ENCODE measurements around the gene GBE1.
"Not testable (repeated sequence)": the region's sequence is repeated elsewhere in the genome, so short reads cannot be mapped to it uniquely, and the experiment has no call there.

Gene GBE1

DNA sequence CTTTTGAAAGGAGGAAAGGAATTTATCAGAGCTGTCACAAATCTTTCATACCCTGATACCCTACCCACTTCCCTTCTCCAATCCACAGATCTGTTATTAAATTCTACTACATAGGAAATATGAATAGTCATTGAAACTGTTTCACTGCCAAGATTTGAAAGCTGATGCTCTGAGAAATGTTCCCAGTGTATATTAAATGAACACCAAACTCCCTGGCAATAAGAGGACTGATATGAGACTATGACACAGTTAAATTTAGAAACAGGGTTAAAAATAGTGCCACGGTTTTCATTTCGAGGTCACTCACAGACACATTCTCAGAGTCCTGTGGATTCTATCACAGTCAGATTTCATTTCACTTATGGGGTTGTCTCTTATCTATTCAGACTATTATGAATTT lies 27.2 kb upstream of the GBE1 start:
- TF ChIP-seq, protein P1, sequence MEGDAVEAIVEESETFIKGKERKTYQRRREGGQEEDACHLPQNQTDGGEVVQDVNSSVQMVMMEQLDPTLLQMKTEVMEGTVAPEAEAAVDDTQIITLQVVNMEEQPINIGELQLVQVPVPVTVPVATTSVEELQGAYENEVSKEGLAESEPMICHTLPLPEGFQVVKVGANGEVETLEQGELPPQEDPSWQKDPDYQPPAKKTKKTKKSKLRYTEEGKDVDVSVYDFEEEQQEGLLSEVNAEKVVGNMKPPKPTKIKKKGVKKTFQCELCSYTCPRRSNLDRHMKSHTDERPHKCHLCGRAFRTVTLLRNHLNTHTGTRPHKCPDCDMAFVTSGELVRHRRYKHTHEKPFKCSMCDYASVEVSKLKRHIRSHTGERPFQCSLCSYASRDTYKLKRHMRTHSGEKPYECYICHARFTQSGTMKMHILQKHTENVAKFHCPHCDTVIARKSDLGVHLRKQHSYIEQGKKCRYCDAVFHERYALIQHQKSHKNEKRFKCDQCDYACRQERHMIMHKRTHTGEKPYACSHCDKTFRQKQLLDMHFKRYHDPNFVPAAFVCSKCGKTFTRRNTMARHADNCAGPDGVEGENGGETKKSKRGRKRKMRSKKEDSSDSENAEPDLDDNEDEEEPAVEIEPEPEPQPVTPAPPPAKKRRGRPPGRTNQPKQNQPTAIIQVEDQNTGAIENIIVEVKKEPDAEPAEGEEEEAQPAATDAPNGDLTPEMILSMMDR (IDR thresholded peaks at IDR 0.05; ENCODE audit: low read length, missing control alignments) = no peak
- DNase-seq (ENCODE audit: low read depth) = no peak
- no peak overlapping the region for H3K4me3 ChIP-seq (replicated peaks; ENCODE audit: low read depth, low read length)

DNA sequence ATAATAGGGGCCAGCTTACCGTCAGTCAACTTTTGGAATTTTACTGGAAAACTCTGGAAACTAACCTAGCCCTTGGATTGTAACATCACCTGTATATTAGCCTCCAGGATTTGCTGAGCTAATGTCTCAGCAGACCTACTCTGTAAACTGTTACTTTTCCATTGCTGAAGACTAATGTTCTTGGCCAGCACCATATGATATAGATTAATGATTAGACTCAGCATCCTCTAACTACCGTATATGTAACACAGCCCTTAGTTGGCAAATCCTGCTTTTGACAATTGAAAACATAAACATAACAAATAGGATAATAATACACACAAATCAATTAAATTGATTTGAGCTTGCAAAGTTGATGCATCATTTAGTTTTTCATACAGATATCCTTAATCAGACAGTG lies 26.6 kb upstream of the GBE1 start:
- H3K4me3 ChIP-seq (replicated peaks; ENCODE audit: low read depth, low read length) = no peak overlapping the region
- DNase-seq (ENCODE audit: low read depth) = no peak
- TF ChIP-seq, protein P1 (IDR thresholded peaks at IDR 0.05; ENCODE audit: low read length, missing control alignments) = no peak

DNA sequence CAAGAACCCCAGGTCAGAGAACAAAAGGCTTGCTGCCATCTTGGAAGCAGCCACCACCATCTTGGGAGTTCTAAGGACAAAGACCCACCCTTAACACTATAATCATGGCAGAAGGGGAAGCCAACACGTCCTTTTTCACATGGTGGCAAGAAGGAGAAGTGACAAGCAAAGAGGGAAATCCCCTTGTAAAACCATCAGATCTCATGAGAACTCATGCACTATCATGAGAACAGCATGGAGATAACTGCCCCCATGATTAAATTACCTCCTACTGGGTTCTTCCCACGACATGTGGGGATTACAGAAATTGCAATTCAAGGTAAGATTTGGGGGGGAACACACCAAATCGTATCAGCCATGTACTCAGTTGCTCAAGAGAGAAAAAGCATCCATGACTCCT lies 21.1 kb upstream of the GBE1 start:
- no peak for DNase-seq (ENCODE audit: low read depth)
- no peak overlapping the region for H3K4me3 ChIP-seq (replicated peaks; ENCODE audit: low read depth, low read length)
- TF ChIP-seq, protein P1 (IDR thresholded peaks at IDR 0.05; ENCODE audit: low read length, missing control alignments) = no peak

DNA sequence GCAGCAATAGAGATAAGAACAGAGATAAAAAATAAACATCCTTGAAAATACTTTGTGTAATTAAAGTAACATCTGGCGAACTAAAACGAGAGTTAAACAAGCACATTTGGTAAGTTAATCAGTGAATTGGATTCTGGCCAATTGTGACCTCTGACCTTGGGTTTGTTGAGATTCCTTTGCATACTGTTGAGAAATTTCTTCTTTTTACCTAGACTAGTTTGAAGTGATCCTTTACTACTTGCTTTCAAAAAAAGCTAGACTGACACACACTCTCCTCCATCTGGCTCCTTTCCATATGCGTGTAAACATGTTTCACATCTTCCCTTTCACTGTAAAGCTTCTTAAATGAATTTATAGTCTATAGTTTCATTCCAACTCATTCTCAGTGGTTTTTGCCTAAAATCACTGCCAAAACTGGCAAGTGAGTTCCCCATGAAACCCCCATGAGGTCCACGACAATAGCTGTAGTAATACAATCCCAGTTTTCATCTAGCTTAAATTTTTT lies 17.3 kb upstream of the GBE1 start:
- TF ChIP-seq, protein P1 (IDR thresholded peaks at IDR 0.05; ENCODE audit: low read length, missing control alignments) = no peak
- peak; percentile 28 for DNase-seq (ENCODE audit: low read depth)
- no peak overlapping the region for H3K4me3 ChIP-seq (replicated peaks; ENCODE audit: low read depth, low read length)

DNA sequence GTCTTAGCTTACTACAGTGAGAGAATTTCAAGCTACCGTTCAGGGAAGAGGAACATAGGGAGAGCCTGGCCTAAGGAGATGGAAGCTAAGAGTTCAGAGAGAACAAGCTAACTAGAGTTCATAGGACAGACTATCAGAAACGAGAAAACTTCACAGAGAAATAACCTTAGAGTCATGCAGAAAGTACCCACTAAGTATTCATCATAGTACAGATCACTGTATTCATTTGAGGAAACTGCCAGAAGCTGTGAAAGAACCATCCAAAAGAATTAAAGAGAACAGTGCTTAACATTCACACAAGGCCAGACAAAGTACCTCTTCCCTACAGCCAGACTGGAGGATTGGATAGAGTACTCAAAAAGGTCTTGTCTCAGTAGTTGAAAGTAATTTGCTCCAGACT lies 15.2 kb upstream of the GBE1 start:
- no peak overlapping the region for H3K4me3 ChIP-seq (replicated peaks; ENCODE audit: low read depth, low read length)
- DNase-seq (ENCODE audit: low read depth) = no peak
- TF ChIP-seq, protein P1 (IDR thresholded peaks at IDR 0.05; ENCODE audit: low read length, missing control alignments) = no peak

DNA sequence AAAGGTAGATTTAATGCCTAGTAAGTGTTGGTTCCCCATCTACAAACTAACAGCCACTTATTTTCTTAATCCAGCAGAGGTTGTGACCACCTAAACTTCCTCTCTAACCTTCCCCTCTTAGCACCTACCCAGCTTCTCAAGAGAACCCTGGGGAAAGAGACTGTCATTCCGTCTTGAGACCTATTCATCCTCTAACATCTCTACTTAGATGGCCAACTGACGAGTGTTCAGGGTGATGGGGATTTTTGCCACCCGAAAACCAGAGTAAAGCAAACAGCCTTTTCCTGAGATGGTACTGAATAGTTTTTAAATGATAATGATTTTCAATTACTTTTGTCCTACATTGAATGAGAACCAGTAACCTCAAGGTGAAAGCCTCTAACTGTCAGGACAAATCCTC lies 9.3 kb upstream of the GBE1 start:
- no peak overlapping the region for H3K4me3 ChIP-seq (replicated peaks; ENCODE audit: low read depth, low read length)
- no peak for DNase-seq (ENCODE audit: low read depth)
- TF ChIP-seq, protein P1 (IDR thresholded peaks at IDR 0.05; ENCODE audit: low read length, missing control alignments) = no peak

DNA sequence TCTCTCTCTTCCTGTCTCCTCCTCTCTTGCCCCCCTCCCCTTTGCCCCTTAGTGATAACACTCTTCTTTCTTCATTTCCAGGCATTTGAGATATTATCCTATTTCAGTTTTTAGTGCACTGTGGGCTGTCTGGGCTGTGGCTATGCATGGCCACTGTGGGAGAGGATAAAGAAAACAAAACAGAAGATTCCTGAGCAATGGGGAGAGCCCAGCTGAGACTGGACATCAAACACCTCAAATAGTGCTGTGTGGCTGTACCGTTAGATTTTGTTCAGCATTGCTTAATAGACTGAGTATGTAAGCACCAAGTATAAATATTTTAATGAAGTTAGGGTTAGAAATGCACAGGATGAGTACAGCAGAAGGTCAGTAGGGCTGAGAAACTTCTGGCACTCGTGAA lies 7.9 kb upstream of the GBE1 start:
- TF ChIP-seq, protein P1 (IDR thresholded peaks at IDR 0.05; ENCODE audit: low read length, missing control alignments) = no peak
- no peak overlapping the region for H3K4me3 ChIP-seq (replicated peaks; ENCODE audit: low read depth, low read length)
- no peak for DNase-seq (ENCODE audit: low read depth)

DNA sequence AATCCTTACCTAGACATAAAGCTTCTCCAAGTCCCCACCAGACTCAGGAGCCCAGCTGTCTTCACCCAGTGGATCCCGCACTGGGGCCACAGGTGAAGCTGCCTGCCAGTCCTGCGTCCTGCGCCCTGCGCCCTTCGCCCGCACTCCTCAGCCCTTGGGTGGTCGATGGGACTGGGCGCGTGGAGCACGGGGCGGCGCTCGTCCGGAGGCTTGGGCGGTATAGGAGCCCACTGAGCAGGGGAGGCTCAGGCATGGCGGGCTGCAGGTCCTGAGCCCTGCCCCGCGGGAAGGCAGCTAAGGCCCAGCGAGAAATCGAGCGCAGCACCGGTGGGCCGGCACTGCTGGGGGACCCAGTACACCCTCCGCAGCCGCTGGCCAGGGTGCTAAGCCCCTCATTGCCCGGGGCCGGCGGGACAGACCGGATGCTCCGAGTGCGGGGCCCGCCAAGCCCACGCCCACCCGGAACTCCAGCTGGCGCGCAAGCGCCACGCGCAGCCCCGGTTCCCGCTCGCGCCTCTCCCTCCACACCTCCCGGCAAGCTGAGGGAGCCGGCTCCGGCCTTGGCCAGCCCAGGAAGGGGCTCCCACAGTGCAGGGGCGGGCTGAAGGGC lies 5.9 kb upstream of the GBE1 start:
- H3K4me3 ChIP-seq (replicated peaks; ENCODE audit: low read depth, low read length); DNase-seq (ENCODE audit: low read depth): not testable (repeated sequence)

Measured in fibroblast of pulmonary artery (primary cell).